COLO829 (cell line): ENCODE results near the gene PSMG2.

Source experiments
- DNase-seq: peaks from one replicate; pipeline ENCODE4 v3.0.0; 2012; ENCODE audit warnings: low spot score

The PSMG2 gene

GRCh38 chr18:12765586-12765985, 62.7 kb downstream of the PSMG2 start:
- no peak for DNase-seq

- DNase-seq, result no peak
Measured at GRCh38 chr18:12766986-12767433, 64.2 kb downstream of the PSMG2 start.

- no peak for DNase-seq
Measured at GRCh38 chr18:12767580-12768155, 64.8 kb downstream of the PSMG2 start.

GRCh38 chr18:12768625-12769024, 65.8 kb downstream of the PSMG2 start:
- DNase-seq, result no peak

- DNase-seq, result no peak
Measured at GRCh38 chr18:12769136-12769535, 66.3 kb downstream of the PSMG2 start.

- DNase-seq, result no peak
Measured at GRCh38 chr18:12769644-12770440, 67.0 kb downstream of the PSMG2 start.

- DNase-seq, result no peak
Measured at GRCh38 chr18:12770469-12771219, 67.8 kb downstream of the PSMG2 start.

GRCh38 chr18:12772111-12772510, 69.3 kb downstream of the PSMG2 start:
- no peak for DNase-seq

- no peak for DNase-seq
Measured at GRCh38 chr18:12773369-12773768, 70.5 kb downstream of the PSMG2 start.

GRCh38 chr18:12774982-12775381, 72.1 kb downstream of the PSMG2 start:
- no peak for DNase-seq
